Lung microvascular endothelial cell (primary cell): Measurements from ENCODE around the gene CFAP97D1. TPM values are rescaled to one million over a fixed set of nuclear protein-coding genes. Genes with fewer than 3 reads are reported as not detected.

Source experiments
- DNase-seq, 2 donors: peaks; one replicate each; pipeline versions ENCODE4 v3.0.0 to v3.0.0-alpha.2; 2010; ENCODE audit warnings: low read depth in 2 of 2
- total RNA-seq: library from RNA; depleted of rRNA; stranded (reverse); fragments of >200 nt; gene quantifications from 2 replicates; pipeline ENCODE4 v1.2.1, GENCODE V29; 2014

CFAP97D1 gene
- total RNA-seq, 1 donor from 2014 or later = not detected

DNA sequence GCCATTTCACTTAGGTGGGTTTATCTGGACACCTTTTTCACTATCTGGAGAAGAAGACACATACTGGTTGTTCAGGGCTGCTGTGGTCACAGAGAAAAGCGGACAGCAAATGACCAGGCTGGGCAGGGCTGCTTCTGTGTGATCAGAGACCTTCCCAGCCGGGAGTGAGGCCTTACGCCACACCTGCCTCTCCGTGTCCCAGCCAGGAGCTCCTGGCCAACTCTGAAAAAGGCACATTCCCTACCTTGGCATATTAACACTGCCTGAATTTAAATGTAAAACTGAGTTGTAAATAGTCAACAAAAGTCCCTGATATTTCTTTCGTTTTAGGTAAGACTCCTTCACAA is 12.5 kb upstream of the CFAP97D1 start:
- DNase-seq = no peak

GRCh38 chr17:43768382-43768781 is 11.9 kb upstream of the CFAP97D1 start:
- peak in 1 of 2 donors; percentile 19 for DNase-seq

- no peak for DNase-seq
These were observed 11.3 kb upstream of the CFAP97D1 start for GRCh38 chr17:43768943-43769342.

DNA sequence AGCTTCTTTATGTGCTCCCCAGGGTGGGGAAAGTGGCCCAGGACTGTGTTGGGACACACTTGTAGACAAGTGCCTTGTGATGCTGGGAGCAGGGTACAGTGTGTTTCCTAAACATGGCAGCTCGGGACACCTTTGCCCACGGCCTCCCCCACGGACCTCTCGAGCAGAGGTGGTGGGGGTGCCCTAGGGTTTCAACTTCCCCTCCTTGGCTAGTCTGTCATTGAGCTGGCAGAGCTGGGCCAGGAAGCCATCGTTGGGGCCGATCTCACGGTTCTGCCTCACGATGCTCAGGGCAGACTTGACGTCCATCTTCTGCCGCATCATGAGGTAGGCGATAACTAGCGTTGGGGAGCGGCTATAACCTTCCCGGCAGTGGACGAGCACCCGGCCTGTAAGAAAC is 10.8 kb upstream of the CFAP97D1 start:
- DNase-seq = no peak

DNA sequence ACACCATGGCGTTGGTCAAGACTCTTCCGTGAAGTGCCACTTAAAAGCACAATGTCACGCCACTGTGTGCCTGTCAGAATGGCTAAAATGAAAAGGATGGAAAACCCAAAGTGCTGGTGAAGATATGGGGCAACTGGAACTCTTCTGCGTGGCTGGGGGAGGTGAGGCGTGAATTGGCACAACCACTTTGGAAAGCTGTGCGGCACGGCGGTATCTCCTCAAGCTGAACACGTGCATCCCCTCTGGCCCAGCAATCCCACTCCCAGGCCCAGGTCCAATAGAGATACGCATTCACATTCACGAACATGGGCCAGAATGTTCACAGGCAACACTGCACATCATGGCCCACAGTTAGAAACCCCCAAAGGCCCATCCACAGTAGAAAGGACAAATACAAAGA is 10.4 kb upstream of the CFAP97D1 start:
- DNase-seq = no peak

- no peak for DNase-seq
These were observed 9.3 kb upstream of the CFAP97D1 start for GRCh38 chr17:43770957-43771356.

DNA sequence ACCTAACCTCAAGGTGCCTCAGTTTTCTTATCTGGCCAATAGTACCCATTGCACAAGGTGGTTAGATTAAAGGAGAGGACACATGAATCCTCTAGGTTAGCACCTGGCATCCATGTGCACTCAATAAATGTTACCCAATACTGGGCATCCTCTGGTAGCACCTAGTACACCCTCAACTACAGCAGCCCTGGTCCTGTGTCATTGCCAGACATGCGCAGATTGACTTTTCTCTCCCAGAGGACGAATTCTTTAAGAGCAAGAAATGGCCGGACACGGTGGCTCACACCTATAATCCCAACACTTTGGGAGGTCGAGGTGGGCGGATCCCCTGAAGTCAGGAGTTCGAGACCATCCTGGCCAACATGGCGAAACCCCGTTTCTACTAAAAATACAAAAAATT is 8.8 kb upstream of the CFAP97D1 start:
- DNase-seq = no peak

- no peak for DNase-seq
These were observed 7.2 kb upstream of the CFAP97D1 start for GRCh38 chr17:43772877-43773648.

- no peak for DNase-seq
These were observed 5.7 kb upstream of the CFAP97D1 start for GRCh38 chr17:43774304-43775250.

- DNase-seq = peak; percentile 93 to 97
These were observed 1.7 kb upstream of the CFAP97D1 start, which contains the start of gene DUSP3 for GRCh38 chr17:43778337-43779144. Gene DUSP3, minus strand, starts transcription at chr17:43778977. Its CDS starts 53 bp downstream, at chr17:43778924.

GRCh38 chr17:43779145-43780125 is 800 bp upstream of the CFAP97D1 start:
- peak in 1 of 2 donors; percentile 70 for DNase-seq

GRCh38 chr17:43782913-43783680 is 2.9 kb downstream of the CFAP97D1 start:
- DNase-seq = no peak

DNA sequence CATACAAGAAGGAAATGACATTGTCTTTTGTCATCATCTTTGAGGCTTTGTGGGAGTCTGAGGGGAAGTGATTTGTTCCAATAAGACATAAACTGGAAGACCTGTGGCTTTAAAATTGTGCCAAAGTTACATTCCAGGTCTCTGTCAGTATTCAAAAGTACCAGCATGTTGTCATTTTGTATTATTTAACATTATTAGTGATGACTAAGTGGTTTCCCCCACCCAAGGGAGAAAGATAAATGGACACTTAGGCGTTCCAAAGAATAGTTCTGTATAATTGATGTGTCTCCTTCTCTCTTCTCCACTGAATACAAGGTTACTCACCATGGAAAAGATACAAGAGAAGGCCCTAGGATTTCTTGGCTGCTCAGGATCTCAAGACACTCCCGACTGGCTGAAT is 3.8 kb downstream of the CFAP97D1 start:
- peak in 1 of 2 donors; percentile 63 for DNase-seq

DNA sequence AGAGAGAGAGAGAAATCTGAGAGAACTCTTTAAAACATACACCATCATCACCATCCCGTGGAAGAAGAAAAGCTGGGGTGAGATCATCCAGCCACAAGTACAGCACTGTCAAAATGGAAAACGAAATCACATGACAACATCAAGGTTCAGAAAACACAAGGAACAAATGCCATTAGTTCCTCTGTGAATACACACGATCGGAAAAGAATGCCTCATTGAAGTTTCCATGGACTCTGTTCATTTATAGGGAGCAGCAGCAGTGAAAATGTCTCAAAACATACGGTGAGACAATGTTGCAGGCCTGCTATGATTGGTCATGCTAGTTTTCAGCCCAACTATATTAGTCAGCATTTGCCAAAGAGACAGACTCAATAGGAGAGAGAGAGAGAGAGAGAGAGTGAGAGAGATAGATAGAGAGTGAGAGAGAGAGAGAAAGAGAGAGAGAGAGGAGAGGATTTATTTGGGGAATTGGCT is 4.4 kb downstream of the CFAP97D1 start:
- peak; percentile 29 to 82 for DNase-seq

DNA sequence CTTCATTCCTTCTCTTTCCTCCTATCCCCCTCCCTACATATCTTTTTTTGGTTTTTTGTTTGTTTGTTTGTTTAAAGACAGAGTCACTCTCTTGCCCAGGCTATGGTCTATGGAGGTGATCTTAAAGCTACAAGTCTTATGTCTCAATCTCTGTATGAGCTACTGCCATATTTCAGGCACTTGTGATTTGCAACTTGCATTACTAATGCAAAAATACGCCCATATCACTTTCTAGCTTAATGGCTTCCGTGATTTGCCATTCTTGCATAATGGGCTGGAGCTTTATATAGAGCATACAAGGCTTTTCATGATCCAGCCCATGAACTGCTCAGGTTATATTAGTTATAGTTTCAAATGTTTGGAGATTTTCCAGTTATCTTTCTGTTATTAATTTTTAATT is 7.5 kb downstream of the CFAP97D1 start:
- no peak for DNase-seq

DNA sequence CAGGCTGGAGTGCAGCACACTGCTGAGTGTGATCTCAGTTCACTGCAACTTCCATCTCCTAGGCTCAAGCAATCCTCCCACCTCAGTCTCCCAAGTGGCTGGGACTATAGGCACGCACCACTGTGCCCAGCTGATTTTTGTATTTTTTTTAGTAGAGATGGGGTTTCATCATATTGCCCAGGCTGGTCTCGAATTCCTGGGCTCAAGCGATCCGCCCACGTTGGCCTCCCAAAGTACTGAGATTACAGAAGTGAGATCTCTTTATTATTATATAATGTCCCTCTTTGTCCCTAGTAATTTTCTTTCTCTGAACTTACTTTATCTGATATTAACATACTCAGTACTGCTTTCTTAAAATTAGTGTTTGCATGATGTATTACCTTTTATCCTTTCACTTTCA is 8.3 kb downstream of the CFAP97D1 start:
- DNase-seq = no peak

GRCh38 chr17:43789482-43789881 is 9.2 kb downstream of the CFAP97D1 start:
- DNase-seq = no peak

DNA sequence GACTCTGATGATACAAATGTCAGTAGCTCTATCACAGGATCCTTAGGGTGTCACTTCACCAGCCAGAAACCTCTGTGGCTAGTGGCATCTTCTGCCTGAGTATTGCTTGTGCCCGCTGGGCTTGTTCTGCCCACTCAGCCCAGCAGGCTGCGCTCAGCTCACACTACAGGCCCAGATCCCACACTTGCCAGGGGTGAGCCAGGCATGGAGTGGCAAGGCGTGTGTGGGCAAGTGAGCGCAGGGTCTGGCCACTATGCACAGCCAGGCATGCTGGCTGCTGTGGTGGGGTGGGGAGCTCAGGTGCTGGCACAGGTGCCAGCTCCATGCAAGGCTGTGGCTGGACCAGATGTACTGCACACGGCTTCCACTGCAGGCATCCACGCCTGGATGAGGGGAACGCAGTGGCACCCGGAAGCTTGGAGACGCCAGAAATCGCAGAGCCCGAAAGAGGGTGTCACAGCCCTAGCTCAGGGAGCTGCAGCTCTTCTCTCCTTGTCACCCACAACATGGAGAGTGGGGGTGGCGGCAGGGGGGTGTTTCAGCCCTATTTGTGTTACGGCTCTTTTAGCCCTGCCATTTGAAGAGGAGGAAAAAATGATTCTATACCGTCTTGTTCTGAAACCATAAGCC is 10.2 kb downstream of the CFAP97D1 start:
- peak; percentile 27 to 49 for DNase-seq

GRCh38 chr17:43791589-43791988 is 11.4 kb downstream of the CFAP97D1 start:
- peak; percentile 38 to 59 for DNase-seq
